B cell (primary cell): ENCODE measurements around the gene FAM9B.

Source experiments
- EZH2 ChIP-seq: IDR thresholded peaks from 2 replicates; pipeline ENCODE4 v1.6.1; 2012; ENCODE audit warnings: borderline replicate concordance, low read depth, mild to moderate bottlenecking, moderate library complexity, low read length; ENCODE audit not compliant: insufficient read depth, poor library complexity, severe bottlenecking
- TF ChIP-seq, protein P1 (sequence below): fragments of 200-600 bp; IDR thresholded peaks from one replicate; pipeline ENCODE4 v1.8.0; 2022; ENCODE audit warnings: antibody characterized with exemption, mild to moderate bottlenecking

GRCh38 chrX:9064694-9065093, 30.8 kb upstream of the FAM9B start:
- TF ChIP-seq, protein P1, sequence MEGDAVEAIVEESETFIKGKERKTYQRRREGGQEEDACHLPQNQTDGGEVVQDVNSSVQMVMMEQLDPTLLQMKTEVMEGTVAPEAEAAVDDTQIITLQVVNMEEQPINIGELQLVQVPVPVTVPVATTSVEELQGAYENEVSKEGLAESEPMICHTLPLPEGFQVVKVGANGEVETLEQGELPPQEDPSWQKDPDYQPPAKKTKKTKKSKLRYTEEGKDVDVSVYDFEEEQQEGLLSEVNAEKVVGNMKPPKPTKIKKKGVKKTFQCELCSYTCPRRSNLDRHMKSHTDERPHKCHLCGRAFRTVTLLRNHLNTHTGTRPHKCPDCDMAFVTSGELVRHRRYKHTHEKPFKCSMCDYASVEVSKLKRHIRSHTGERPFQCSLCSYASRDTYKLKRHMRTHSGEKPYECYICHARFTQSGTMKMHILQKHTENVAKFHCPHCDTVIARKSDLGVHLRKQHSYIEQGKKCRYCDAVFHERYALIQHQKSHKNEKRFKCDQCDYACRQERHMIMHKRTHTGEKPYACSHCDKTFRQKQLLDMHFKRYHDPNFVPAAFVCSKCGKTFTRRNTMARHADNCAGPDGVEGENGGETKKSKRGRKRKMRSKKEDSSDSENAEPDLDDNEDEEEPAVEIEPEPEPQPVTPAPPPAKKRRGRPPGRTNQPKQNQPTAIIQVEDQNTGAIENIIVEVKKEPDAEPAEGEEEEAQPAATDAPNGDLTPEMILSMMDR: no peak
- no peak for TF ChIP-seq EZH2
